ENCODE data around the gene IKBKE. TPM values are rescaled to one million over a fixed set of nuclear protein-coding genes. Genes with fewer than 3 reads are reported as not detected.

The IKBKE gene
- total and polyA plus RNA-seq, 2 of the 8 experiments (the other 6 are each of a cell fraction or from before 2014, with no cell fraction given) = 8.6 to 12.0 TPM

DNA sequence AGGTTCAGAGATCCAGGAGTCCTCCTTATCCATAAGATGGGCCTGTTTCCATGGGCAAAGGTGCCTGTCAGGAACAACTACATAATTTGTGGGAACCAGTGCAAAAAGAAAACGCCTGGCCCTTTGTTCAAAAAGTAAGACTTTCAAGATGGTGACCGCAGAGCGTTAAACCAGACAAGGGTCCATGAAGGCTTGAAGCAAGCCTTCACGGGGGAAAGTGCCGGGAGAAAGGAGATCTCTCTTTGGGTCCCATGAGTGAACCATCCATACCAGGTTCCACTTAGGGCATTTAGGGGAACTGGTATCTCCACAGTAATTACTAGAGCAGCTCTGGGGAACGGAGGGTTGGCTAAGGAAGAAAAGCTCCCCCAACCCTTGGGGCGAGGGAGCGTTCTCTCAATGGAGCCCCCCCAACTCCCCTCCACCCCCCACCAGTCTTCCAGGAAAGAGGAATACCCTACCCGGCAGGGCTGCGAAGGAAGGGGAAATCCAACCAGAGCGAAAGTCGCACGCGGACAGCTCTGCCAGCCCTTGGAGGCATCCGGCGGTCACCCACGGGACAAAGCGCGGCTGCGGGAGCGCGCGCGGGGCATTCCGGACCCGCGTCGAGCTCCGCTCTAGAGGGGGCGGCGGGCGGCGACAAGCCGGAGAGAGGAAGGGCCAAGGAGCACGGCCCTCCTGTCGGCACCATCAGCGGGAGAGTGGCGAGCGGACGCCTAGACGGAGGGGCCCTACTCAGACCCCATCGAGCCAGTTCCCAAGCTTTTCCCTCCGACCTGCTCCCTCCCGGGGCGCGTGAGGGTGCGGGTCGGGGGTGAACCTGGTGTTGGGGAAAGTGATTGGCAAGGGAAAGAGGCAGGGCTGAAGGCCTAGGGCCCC is 36.4 kb downstream of the IKBKE start (continued):
- peak; percentile 79 for TF ChIP-seq ASH2L (IDR thresholded peaks at IDR 0.05; ENCODE audit: low read length)
- TF ChIP-seq TEAD4 (IDR thresholded peaks at IDR 0.05; ENCODE audit: low read depth, low read length) = no peak
- no peak for TF ChIP-seq POU5F1 (IDR thresholded peaks at IDR 0.05; ENCODE audit: low read depth, low read length)
- no peak for TF ChIP-seq CBX5 (IDR thresholded peaks at IDR 0.05; ENCODE audit: low read depth, low read length)
- TF ChIP-seq, protein P1, sequence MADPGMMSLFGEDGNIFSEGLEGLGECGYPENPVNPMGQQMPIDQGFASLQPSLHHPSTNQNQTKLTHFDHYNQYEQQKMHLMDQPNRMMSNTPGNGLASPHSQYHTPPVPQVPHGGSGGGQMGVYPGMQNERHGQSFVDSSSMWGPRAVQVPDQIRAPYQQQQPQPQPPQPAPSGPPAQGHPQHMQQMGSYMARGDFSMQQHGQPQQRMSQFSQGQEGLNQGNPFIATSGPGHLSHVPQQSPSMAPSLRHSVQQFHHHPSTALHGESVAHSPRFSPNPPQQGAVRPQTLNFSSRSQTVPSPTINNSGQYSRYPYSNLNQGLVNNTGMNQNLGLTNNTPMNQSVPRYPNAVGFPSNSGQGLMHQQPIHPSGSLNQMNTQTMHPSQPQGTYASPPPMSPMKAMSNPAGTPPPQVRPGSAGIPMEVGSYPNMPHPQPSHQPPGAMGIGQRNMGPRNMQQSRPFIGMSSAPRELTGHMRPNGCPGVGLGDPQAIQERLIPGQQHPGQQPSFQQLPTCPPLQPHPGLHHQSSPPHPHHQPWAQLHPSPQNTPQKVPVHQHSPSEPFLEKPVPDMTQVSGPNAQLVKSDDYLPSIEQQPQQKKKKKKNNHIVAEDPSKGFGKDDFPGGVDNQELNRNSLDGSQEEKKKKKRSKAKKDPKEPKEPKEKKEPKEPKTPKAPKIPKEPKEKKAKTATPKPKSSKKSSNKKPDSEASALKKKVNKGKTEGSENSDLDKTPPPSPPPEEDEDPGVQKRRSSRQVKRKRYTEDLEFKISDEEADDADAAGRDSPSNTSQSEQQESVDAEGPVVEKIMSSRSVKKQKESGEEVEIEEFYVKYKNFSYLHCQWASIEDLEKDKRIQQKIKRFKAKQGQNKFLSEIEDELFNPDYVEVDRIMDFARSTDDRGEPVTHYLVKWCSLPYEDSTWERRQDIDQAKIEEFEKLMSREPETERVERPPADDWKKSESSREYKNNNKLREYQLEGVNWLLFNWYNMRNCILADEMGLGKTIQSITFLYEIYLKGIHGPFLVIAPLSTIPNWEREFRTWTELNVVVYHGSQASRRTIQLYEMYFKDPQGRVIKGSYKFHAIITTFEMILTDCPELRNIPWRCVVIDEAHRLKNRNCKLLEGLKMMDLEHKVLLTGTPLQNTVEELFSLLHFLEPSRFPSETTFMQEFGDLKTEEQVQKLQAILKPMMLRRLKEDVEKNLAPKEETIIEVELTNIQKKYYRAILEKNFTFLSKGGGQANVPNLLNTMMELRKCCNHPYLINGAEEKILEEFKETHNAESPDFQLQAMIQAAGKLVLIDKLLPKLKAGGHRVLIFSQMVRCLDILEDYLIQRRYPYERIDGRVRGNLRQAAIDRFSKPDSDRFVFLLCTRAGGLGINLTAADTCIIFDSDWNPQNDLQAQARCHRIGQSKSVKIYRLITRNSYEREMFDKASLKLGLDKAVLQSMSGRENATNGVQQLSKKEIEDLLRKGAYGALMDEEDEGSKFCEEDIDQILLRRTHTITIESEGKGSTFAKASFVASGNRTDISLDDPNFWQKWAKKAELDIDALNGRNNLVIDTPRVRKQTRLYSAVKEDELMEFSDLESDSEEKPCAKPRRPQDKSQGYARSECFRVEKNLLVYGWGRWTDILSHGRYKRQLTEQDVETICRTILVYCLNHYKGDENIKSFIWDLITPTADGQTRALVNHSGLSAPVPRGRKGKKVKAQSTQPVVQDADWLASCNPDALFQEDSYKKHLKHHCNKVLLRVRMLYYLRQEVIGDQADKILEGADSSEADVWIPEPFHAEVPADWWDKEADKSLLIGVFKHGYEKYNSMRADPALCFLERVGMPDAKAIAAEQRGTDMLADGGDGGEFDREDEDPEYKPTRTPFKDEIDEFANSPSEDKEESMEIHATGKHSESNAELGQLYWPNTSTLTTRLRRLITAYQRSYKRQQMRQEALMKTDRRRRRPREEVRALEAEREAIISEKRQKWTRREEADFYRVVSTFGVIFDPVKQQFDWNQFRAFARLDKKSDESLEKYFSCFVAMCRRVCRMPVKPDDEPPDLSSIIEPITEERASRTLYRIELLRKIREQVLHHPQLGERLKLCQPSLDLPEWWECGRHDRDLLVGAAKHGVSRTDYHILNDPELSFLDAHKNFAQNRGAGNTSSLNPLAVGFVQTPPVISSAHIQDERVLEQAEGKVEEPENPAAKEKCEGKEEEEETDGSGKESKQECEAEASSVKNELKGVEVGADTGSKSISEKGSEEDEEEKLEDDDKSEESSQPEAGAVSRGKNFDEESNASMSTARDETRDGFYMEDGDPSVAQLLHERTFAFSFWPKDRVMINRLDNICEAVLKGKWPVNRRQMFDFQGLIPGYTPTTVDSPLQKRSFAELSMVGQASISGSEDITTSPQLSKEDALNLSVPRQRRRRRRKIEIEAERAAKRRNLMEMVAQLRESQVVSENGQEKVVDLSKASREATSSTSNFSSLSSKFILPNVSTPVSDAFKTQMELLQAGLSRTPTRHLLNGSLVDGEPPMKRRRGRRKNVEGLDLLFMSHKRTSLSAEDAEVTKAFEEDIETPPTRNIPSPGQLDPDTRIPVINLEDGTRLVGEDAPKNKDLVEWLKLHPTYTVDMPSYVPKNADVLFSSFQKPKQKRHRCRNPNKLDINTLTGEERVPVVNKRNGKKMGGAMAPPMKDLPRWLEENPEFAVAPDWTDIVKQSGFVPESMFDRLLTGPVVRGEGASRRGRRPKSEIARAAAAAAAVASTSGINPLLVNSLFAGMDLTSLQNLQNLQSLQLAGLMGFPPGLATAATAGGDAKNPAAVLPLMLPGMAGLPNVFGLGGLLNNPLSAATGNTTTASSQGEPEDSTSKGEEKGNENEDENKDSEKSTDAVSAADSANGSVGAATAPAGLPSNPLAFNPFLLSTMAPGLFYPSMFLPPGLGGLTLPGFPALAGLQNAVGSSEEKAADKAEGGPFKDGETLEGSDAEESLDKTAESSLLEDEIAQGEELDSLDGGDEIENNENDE (IDR thresholded peaks at IDR 0.05; ENCODE audit: insufficient replicate concordance, low read length) = no peak
- TF ChIP-seq EZH2 (IDR thresholded peaks at IDR 0.05; ENCODE audit: low read depth, low read length, severe bottlenecking) = peak; percentile 71
- TF ChIP-seq SP4 (IDR thresholded peaks at IDR 0.05; ENCODE audit: low read length) = no peak
- no peak for TF ChIP-seq CBX8 (IDR thresholded peaks at IDR 0.05; ENCODE audit: borderline replicate concordance, low read depth, low read length)
- TF ChIP-seq FOSL1 (IDR thresholded peaks at IDR 0.05; ENCODE audit: insufficient read depth, low read depth, low read length) = no peak

Measured in H1 (cell line).